SK-N-SH treated with all-trans-retinoic acid at 6 μM for 48 hours (cell line): Measurements from ENCODE around the gene PLCB1.

Experiments
- ARNTL ChIP-seq: fragments of 450-650 bp; formaldehyde crosslinking; IDR thresholded peaks from 2 replicates; pipeline ENCODE4 v1.5.0; 2020; ENCODE audit warnings: low read depth, mild to moderate bottlenecking, moderate library complexity, borderline replicate concordance
- CSDC2 ChIP-seq: fragments of 250-450 bp; sonication (Bioruptor Pico); IDR thresholded peaks from 2 replicates; pipeline ENCODE4 v1.5.0; 2020; ENCODE audit warnings: mild to moderate bottlenecking, moderate library complexity
- GLIS3 ChIP-seq: fragments of 250-450 bp; sonication (Bioruptor Pico); IDR thresholded peaks from 2 replicates; pipeline ENCODE4 v1.5.0; 2020; ENCODE audit warnings: mild to moderate bottlenecking, moderate library complexity
- PPARA ChIP-seq: fragments of 250-450 bp; sonication (Bioruptor Pico); IDR thresholded peaks from 2 replicates; pipeline ENCODE4 v1.5.0; 2020; ENCODE audit warnings: mild to moderate bottlenecking, borderline replicate concordance
- SNAI2 ChIP-seq: fragments of 250-450 bp; sonication (Bioruptor Pico); IDR thresholded peaks from 2 replicates; pipeline ENCODE4 v1.5.0; 2020; ENCODE audit warnings: mild to moderate bottlenecking, moderate library complexity
- TCF4 ChIP-seq: fragments of 250-450 bp; sonication (Bioruptor Pico); IDR thresholded peaks from 2 replicates; pipeline ENCODE4 v1.8.0; 2021; ENCODE audit warnings: mild to moderate bottlenecking, moderate library complexity, borderline replicate concordance
- TSHZ2 ChIP-seq: fragments of 250-450 bp; sonication (Bioruptor Pico); IDR thresholded peaks from 2 replicates; pipeline ENCODE4 v1.5.0; 2020; ENCODE audit warnings: mild to moderate bottlenecking, moderate library complexity
- ZFP3 ChIP-seq: fragments of 250-450 bp; sonication (Bioruptor Pico); IDR thresholded peaks from 2 replicates; pipeline ENCODE4 v1.5.0; 2020; ENCODE audit warnings: mild to moderate bottlenecking, moderate library complexity
- ZFP30 ChIP-seq: fragments of 450-650 bp; formaldehyde crosslinking; IDR thresholded peaks from 2 replicates; pipeline ENCODE4 v1.5.0; 2022; ENCODE audit warnings: mild to moderate bottlenecking, moderate library complexity
- ZNF8 ChIP-seq: fragments of 450-650 bp; formaldehyde crosslinking; IDR thresholded peaks from 2 replicates; pipeline ENCODE4 v1.5.0; 2020; ENCODE audit warnings: mild to moderate bottlenecking, moderate library complexity
- TF ChIP-seq, protein P1 (sequence below): fragments of 250-450 bp; sonication (Bioruptor Pico); IDR thresholded peaks from 2 replicates; pipeline ENCODE4 v1.8.0; 2021; ENCODE audit warnings: low read depth, mild to moderate bottlenecking, moderate library complexity, borderline replicate concordance

DNA sequence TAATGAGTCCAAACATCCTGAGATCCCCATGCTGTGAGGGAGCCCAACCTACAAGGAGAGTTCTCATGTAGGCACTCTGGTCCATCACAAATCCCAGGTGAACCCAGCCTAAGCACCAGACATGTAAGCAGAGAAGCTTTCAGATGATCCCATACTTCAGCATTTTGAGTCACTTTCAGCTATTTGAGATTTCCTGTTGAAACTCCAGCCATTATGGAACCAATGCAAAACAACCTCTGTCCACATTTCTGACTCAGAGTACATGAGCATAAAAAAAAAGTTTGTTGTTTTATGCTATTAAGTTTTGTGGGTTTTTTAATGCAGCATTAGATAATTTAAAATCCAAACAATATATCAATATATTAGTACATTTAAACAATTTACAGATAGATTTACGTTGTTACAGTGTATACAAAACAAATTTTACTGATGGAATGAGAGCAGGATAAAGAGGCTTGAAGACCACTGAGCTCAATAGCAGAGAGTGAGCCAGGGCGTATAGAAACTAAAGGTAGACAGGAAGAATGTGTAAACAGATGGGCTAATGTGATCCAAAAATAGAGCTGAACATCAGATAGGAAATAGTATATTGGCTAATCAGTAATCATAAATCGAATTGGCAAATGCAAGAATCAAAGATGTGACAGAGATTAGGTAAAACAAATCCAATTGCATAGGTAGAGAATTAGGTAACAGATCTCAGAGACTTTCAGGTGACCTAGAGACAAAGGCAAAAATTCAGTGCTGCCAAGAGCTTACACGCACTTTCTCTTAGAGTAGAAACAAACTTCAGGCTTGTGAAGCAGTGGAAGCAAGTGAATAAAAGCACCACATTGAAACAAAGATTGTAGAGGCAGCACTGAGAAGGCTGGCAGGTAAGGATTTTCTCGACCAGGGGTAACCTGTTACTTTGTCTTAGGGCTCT is 36.2 kb upstream of the PLCB1 start:
- TF ChIP-seq ZNF8 (CRISPR knock-in tag) (no peak), TSHZ2 (CRISPR knock-in tag) (no peak), TCF4 (CRISPR knock-in tag) (no peak), CSDC2 (CRISPR knock-in tag) (no peak), SNAI2 (CRISPR knock-in tag) (no peak), ARNTL (CRISPR knock-in tag) (no peak), PPARA (CRISPR knock-in tag) (no peak), ZFP30 (CRISPR knock-in tag) (no peak), GLIS3 (CRISPR knock-in tag) (no peak), ZFP3 (CRISPR knock-in tag) (no peak)
- TF ChIP-seq, protein P1, sequence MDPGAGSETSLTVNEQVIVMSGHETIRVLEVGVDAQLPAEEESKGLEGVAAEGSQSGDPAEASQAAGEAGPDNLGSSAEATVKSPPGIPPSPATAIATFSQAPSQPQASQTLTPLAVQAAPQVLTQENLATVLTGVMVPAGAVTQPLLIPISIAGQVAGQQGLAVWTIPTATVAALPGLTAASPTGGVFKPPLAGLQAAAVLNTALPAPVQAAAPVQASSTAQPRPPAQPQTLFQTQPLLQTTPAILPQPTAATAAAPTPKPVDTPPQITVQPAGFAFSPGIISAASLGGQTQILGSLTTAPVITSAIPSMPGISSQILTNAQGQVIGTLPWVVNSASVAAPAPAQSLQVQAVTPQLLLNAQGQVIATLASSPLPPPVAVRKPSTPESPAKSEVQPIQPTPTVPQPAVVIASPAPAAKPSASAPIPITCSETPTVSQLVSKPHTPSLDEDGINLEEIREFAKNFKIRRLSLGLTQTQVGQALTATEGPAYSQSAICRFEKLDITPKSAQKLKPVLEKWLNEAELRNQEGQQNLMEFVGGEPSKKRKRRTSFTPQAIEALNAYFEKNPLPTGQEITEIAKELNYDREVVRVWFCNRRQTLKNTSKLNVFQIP (CRISPR knock-in tag): no peak
